ENCODE data around the gene DOCK11.

DNA sequence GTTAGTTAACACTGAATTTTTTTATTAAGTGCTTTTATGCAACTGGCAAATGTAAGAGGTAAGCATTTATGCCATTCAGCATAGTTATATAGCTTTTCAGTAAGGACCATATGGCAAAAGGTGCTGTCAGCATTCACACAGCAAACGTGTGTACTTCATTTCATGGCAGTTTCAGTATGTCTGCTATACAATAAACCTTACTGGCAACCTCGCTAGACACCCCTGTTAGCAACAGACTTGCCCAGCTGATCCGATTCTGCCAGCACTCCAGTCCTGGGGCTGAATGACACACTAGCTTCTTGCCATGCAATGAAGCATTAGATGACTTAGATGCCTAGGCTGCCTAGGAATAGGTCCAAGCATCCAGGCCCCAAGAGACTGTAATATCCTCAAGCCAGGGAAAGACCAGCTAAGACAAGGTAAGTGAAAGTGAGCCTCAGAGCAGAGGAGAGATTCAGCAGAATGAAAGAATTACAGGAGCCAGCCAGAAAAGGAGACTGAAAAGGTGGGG is 47.3 kb upstream of the DOCK11 start:
- TF ChIP-seq POLR2A (IDR thresholded peaks at IDR 0.05; ENCODE audit: low read depth, low read length): no peak
- no peak for TF ChIP-seq POLR2AphosphoS5 (IDR thresholded peaks at IDR 0.05; ENCODE audit: low read depth, low read length)
